GM12878 (cell line): ENCODE results near the gene IL1RAPL1.

Experiments used
- BACH1 ChIP-seq: fragments of 450-650 bp; IDR thresholded peaks from 2 replicates; pipeline ENCODE4 v1.6.1; 2017; ENCODE audit warnings: mild to moderate bottlenecking, borderline replicate concordance
- BCL11A ChIP-seq: IDR thresholded peaks from 2 replicates; pipeline ENCODE4 v1.6.1; 2011; ENCODE audit warnings: low read depth, low read length
- BHLHE40 ChIP-seq, 2 experiments: fragments of 450-650 bp in 1 of 2; IDR thresholded peaks; 2 replicates each; pipeline ENCODE4 v1.6.1; 2011 to 2017; ENCODE audit warnings: low read depth in 2 of 2, borderline replicate concordance in 1 of 2, improper control_type of control experiment in 1 of 2, low read length in 1 of 2, mild to moderate bottlenecking in 1 of 2
- CTCF ChIP-seq, 3 experiments: IDR thresholded peaks in 2 of 3; conservative IDR thresholded peaks in 1 of 3; 2 replicates each; pipeline ENCODE4 v1.5.1; 2011; ENCODE audit warnings: low read depth in 3 of 3, low read length in 3 of 3, mild to moderate bottlenecking in 3 of 3, control low read depth in 2 of 3, moderate library complexity in 2 of 3, inconsistent platforms in 1 of 3, mixed read lengths in 1 of 3; ENCODE audit not compliant: control insufficient read depth in 2 of 3, insufficient read depth in 1 of 3; ENCODE audit errors: extremely low read depth in 1 of 3

GRCh38 chrX:29155286-29155685 is 568.0 kb downstream of the IL1RAPL1 start:
- no peak for TF ChIP-seq BCL11A
- no peak for TF ChIP-seq BHLHE40 (IDR thresholded peaks at IDR 0.05; ENCODE audit: borderline replicate concordance in 1 of 2, low read depth in 2 of 2, low read length in 1 of 2)
- TF ChIP-seq CTCF (IDR thresholded peaks at IDR 0.05 in 2 of 3, conservative IDR thresholded peaks at IDR 0.05 in 1 of 3; ENCODE audit: control insufficient read depth in 2 of 3, extremely low read depth in 1 of 3, insufficient read depth in 1 of 3, low read depth in 3 of 3, low read length in 3 of 3) = no peak
- no peak for TF ChIP-seq BACH1
